ENCODE data around the gene TMEM178A.

Gene TMEM178A

GRCh38 chr2:39682066-39682692 lies 16.5 kb downstream of the TMEM178A start:
- DNase-seq (ENCODE audit: low read depth), result no peak
- H3K4me3 ChIP-seq (ENCODE audit: control insufficient read depth, low read depth, low read length), result no peak overlapping the region
- TF ChIP-seq CTCF (IDR thresholded peaks at IDR 0.05; ENCODE audit: control insufficient read depth, insufficient read depth, low read depth, low read length, missing control alignments), result no peak

GRCh38 chr2:39683022-39683699 lies 17.4 kb downstream of the TMEM178A start:
- DNase-seq (ENCODE audit: low read depth), result no peak
- H3K4me3 ChIP-seq (ENCODE audit: control insufficient read depth, low read depth, low read length), result no peak overlapping the region
- no peak for TF ChIP-seq CTCF (IDR thresholded peaks at IDR 0.05; ENCODE audit: control insufficient read depth, insufficient read depth, low read depth, low read length, missing control alignments)

- no peak overlapping the region for H3K4me3 ChIP-seq (ENCODE audit: control insufficient read depth, low read depth, low read length)
- no peak for DNase-seq (ENCODE audit: low read depth)
- TF ChIP-seq CTCF (IDR thresholded peaks at IDR 0.05; ENCODE audit: control insufficient read depth, insufficient read depth, low read depth, low read length, missing control alignments), result no peak
Measured at GRCh38 chr2:39684464-39684863, 18.7 kb downstream of the TMEM178A start.

DNA sequence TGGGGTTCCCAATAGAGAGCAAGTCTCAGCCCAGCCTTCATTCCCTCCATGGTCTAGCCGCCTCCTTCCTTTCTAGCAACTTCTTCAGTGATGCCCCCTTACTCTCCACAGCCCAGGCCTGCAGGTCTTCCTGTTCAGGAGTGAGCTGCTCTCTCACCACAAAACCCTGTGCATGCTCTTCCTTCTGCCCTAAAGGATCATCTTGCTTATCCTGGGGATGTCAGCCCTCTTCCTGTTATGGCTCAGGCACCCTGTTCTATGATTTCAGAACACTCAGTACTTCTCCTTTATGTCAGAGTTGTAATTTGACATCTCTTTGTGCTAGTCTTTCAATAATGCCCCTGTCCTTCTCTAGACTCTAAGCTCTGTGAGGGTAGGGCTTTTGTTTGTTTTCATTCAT lies 19.4 kb downstream of the TMEM178A start:
- no peak for TF ChIP-seq CTCF (IDR thresholded peaks at IDR 0.05; ENCODE audit: control insufficient read depth, insufficient read depth, low read depth, low read length, missing control alignments)
- no peak for DNase-seq (ENCODE audit: low read depth)

GRCh38 chr2:39686456-39686855 lies 20.7 kb downstream of the TMEM178A start:
- no peak for DNase-seq (ENCODE audit: low read depth)
- TF ChIP-seq CTCF (IDR thresholded peaks at IDR 0.05; ENCODE audit: control insufficient read depth, insufficient read depth, low read depth, low read length, missing control alignments), result no peak
- no peak overlapping the region for H3K4me3 ChIP-seq (ENCODE audit: control insufficient read depth, low read depth, low read length)

More for the DNA sequence above, 19.4 kb downstream of the TMEM178A start:
- H3K4me3 ChIP-seq (ENCODE audit: control insufficient read depth, low read depth, low read length), result no peak overlapping the region

- no peak overlapping the region for H3K4me3 ChIP-seq (ENCODE audit: control insufficient read depth, low read depth, low read length)
- no peak for DNase-seq (ENCODE audit: low read depth)
- no peak for TF ChIP-seq CTCF (IDR thresholded peaks at IDR 0.05; ENCODE audit: control insufficient read depth, insufficient read depth, low read depth, low read length, missing control alignments)
Measured at GRCh38 chr2:39688181-39688580, 22.5 kb downstream of the TMEM178A start.
